GM10266 (cell line): ENCODE results near the gene CGN.

Experiments used
- DNase-seq: peaks from one replicate; pipeline ENCODE4 v3.0.0; 2012; ENCODE audit errors: extremely low spot score
- TF ChIP-seq, protein P1 (sequence below): IDR thresholded peaks from 2 replicates; pipeline ENCODE4 v1.5.1; 2012; ENCODE audit warnings: mild to moderate bottlenecking, low read depth; ENCODE audit not compliant: control insufficient read depth, insufficient read depth; ENCODE audit errors: missing control alignments

CGN gene

DNA sequence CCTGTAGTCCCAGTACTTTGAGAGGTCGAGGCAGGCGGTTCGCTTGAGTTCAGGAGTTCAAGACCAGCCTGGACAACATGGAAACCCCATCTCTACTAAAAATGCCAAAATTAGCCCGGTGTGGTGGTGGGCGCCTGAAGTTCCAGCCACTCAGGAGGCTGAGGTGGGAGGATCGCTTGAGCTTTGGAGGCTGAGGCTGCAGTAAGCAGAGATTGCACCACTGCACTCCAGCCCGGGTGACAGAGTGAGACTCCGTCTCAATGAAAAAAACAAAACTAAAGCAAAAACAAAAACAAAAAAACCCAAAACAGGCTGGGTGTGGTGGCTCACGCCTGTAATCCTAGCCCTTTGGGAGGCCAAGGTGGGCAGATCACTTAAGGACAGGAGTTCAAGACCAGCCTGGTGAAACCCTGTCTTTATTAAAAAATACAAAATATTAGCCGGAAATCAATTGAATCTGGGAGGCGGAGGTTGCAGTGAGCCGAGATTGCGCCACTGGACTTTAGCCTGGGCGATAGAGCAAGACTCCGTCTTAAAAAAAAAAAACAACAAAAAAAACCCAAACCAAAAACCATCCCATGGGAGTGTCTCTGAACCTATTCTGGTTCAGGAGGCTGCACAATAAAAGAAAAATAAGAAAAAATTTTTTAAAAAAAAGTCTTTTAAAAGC is 1.7 kb upstream of the CGN start:
- TF ChIP-seq, protein P1, sequence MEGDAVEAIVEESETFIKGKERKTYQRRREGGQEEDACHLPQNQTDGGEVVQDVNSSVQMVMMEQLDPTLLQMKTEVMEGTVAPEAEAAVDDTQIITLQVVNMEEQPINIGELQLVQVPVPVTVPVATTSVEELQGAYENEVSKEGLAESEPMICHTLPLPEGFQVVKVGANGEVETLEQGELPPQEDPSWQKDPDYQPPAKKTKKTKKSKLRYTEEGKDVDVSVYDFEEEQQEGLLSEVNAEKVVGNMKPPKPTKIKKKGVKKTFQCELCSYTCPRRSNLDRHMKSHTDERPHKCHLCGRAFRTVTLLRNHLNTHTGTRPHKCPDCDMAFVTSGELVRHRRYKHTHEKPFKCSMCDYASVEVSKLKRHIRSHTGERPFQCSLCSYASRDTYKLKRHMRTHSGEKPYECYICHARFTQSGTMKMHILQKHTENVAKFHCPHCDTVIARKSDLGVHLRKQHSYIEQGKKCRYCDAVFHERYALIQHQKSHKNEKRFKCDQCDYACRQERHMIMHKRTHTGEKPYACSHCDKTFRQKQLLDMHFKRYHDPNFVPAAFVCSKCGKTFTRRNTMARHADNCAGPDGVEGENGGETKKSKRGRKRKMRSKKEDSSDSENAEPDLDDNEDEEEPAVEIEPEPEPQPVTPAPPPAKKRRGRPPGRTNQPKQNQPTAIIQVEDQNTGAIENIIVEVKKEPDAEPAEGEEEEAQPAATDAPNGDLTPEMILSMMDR, result no peak
- DNase-seq, result no peak

DNA sequence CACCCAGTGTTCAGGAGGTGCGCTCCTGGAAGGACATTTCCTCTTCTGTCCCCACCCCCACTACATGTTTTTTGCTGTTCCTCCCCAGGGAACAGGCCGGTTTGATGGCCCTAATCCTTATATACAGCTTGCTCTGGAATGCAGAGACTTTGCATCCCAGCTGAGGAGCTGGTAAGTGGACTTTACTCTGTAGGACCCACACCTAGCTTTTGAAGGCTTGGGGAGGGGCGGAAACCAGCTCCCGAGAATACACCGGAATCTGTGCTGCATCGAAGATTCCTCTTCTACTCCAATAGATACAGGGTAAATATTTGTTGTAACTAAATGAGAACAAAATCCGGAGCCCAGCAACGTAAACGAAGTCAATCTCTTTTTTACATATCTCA is 1.2 kb upstream of the CGN start:
- no peak for DNase-seq
- TF ChIP-seq, protein P1, result no peak

- TF ChIP-seq, protein P1, result no peak
- DNase-seq, result no peak
Measured at GRCh38 chr1:151510614-151510956, 602 bp upstream of the CGN start.

GRCh38 chr1:151511636-151512215 is 539 bp downstream of the CGN start:
- TF ChIP-seq, protein P1, result no peak
- DNase-seq, result peak; percentile 38

GRCh38 chr1:151512326-151512725 is 1.1 kb downstream of the CGN start:
- TF ChIP-seq, protein P1, result no peak
- no peak for DNase-seq

DNA sequence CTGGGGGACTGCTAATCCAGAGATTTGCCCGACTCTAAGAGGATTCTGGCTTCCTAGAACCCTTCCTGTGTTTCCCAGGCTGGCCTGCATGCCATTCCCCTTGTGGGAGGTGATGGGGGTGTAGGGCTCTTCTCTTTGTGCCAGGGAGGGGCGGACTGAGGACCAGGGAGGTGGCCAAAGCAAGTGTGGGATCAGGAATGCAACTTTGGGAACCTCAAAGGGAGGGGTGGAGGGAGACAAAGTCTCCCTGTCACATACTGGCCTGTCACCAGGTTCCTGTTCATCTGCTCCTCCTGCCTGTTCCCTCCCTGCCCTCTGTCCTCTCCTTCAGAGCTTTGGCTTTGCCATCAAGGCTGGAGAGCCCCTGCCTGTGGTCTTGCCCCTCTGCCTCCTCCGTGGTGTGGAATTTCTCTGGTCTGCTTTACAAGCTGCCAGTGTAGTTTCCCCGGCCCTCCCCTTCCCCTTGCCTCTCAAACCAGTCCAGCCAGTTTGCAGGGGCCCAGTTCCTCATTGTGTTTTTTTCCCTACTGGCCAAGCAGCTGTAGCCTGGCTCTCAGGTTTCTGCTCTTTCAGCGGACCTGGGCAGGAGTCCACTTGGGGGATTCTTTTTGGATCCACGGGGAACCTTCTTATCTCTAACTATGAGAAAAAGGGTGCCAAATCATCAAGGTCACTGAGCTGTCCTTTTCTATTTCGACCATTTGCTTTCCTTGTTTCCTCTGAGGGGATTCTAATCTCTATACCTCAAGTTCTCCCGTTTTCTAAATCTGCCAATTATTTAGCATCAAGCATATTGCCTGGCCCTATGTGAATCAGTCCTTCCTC is 1.8 kb downstream of the CGN start:
- TF ChIP-seq, protein P1, result no peak
- no peak for DNase-seq
